B cell (primary cell): ENCODE data around the gene TMEM266.

ENCODE experiments used
- EZH2 ChIP-seq: IDR thresholded peaks from 2 replicates; pipeline ENCODE4 v1.6.1; 2012; ENCODE audit warnings: borderline replicate concordance, low read depth, mild to moderate bottlenecking, moderate library complexity, low read length; ENCODE audit not compliant: insufficient read depth, poor library complexity, severe bottlenecking
- TF ChIP-seq, protein P1 (sequence below): fragments of 200-600 bp; IDR thresholded peaks from one replicate; pipeline ENCODE4 v1.8.0; 2022; ENCODE audit warnings: antibody characterized with exemption, mild to moderate bottlenecking

DNA sequence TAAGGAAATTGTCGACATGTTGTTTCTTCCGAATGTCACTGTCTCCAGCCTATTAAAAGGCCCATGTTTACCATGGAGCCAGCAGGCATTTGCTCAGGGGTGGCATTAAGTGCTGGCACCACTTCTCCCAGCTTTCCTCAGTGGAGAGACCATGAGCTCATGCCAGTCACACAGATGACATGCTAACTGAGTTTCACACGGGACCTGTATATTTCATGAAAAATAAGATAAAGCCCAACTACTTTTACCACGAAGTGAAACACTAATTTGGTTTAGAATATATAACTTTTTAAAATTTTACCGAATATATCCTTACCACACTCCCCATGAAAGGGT is 158.1 kb downstream of the TMEM266 start:
- TF ChIP-seq, protein P1, sequence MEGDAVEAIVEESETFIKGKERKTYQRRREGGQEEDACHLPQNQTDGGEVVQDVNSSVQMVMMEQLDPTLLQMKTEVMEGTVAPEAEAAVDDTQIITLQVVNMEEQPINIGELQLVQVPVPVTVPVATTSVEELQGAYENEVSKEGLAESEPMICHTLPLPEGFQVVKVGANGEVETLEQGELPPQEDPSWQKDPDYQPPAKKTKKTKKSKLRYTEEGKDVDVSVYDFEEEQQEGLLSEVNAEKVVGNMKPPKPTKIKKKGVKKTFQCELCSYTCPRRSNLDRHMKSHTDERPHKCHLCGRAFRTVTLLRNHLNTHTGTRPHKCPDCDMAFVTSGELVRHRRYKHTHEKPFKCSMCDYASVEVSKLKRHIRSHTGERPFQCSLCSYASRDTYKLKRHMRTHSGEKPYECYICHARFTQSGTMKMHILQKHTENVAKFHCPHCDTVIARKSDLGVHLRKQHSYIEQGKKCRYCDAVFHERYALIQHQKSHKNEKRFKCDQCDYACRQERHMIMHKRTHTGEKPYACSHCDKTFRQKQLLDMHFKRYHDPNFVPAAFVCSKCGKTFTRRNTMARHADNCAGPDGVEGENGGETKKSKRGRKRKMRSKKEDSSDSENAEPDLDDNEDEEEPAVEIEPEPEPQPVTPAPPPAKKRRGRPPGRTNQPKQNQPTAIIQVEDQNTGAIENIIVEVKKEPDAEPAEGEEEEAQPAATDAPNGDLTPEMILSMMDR = no peak
- TF ChIP-seq EZH2 = no peak
